Endodermal cell (in vitro differentiated cells): Measurements from ENCODE around the gene AHNAK2. TPM values are rescaled to one million over a fixed set of nuclear protein-coding genes. Genes with fewer than 3 reads are reported as not detected.
A peak's percentile ranks its signal among the peaks of the same experiment; 100 is the strongest.

Experiments used
- DNase-seq: peaks from one replicate; pipeline ENCODE4 v3.0.0-alpha.2; 2017
- H3K27ac ChIP-seq: 2 replicates; pipeline ENCODE4 v1.5.1; 2013; ENCODE audit warnings: mild to moderate bottlenecking, low read depth, low read length, moderate library complexity
- H3K27me3 ChIP-seq: 2 replicates; pipeline ENCODE4 v1.6.1; 2013; ENCODE audit warnings: mild to moderate bottlenecking, low read length, moderate library complexity; ENCODE audit not compliant: insufficient read depth, control insufficient read depth, poor library complexity, severe bottlenecking
- H3K36me3 ChIP-seq: 2 replicates; pipeline ENCODE4 v1.7.0; 2013; ENCODE audit warnings: mild to moderate bottlenecking, low read length, moderate library complexity; ENCODE audit not compliant: control insufficient read depth, insufficient read depth
- H3K4me1 ChIP-seq: one replicate; pipeline ENCODE4 v1.7.0; 2013; ENCODE audit warnings: low read length; ENCODE audit not compliant: control insufficient read depth, insufficient read depth
- H3K4me3 ChIP-seq: 2 replicates; pipeline ENCODE4 v1.5.1; 2013; ENCODE audit warnings: mild to moderate bottlenecking, low read length, moderate library complexity
- H3K9ac ChIP-seq: 2 replicates; pipeline ENCODE4 v1.6.1; 2013; ENCODE audit warnings: mild to moderate bottlenecking, low read length, moderate library complexity; ENCODE audit not compliant: poor library complexity, severe bottlenecking; ENCODE audit errors: extremely low read depth
- H3K9me3 ChIP-seq: 2 replicates; pipeline ENCODE4 v1.6.1; 2013; ENCODE audit warnings: mild to moderate bottlenecking, low read length, moderate library complexity; ENCODE audit not compliant: control insufficient read depth
- H3K27ac Mint-ChIP-seq: 2 replicates; pipeline ENCODE4 v1.8.0; 2020; ENCODE audit warnings: mixed read lengths
- H3K27me3 Mint-ChIP-seq: 2 replicates; pipeline ENCODE4 v1.8.0; 2021; ENCODE audit warnings: mild to moderate bottlenecking, mixed read lengths; ENCODE audit not compliant: insufficient read depth
- H3K36me3 Mint-ChIP-seq: 2 replicates; pipeline ENCODE4 v1.8.0; 2020; ENCODE audit warnings: low read depth, mixed read lengths
- H3K4me1 Mint-ChIP-seq: 2 replicates; pipeline ENCODE4 v1.8.0; 2020; ENCODE audit warnings: mixed read lengths
- H3K4me3 Mint-ChIP-seq: 2 replicates; pipeline ENCODE4 v1.8.0; 2020; ENCODE audit warnings: mild to moderate bottlenecking, moderate library complexity, mixed read lengths
- H3K9me3 Mint-ChIP-seq: 2 replicates; pipeline ENCODE4 v1.8.0; 2020; ENCODE audit warnings: mild to moderate bottlenecking, mixed read lengths
- WGBS, 2 experiments: methylation state at CpG; one replicate each; pipeline versions ENCODE4 v1.1.5 to v1.1.7; 2013; ENCODE audit warnings: missing lambda C conversion rate in 2 of 2, mixed read lengths in 1 of 2; ENCODE audit not compliant: insufficient coverage in 1 of 2, insufficient read length in 1 of 2; 5-methylcytosine and 5-hydroxymethylcytosine counted together
- total RNA-seq, 2 donors: library from RNA; stranded (reverse); fragmentation: NEBNext Ultra II Directional in 1 of 2; extraction: Animal tissue kit (Norgen Biotek cat#: 25700) in 1 of 2; gene quantifications; 2 replicates in 1 of 2; 3 replicates in 1 of 2; pipeline ENCODE4 v1.2.1, GENCODE V29; 2021
- TF ChIP-seq, protein P1 (sequence below): fragments of 200-600 bp; sonication (generic); conservative IDR thresholded peaks from 2 replicates; pipeline ENCODE4 v1.5.0; 2021; ENCODE audit warnings: antibody characterized with exemption, mild to moderate bottlenecking

The AHNAK2 gene
- total RNA-seq, 2 donors from 2014 or later = 0.93 to 2.2 TPM

DNA sequence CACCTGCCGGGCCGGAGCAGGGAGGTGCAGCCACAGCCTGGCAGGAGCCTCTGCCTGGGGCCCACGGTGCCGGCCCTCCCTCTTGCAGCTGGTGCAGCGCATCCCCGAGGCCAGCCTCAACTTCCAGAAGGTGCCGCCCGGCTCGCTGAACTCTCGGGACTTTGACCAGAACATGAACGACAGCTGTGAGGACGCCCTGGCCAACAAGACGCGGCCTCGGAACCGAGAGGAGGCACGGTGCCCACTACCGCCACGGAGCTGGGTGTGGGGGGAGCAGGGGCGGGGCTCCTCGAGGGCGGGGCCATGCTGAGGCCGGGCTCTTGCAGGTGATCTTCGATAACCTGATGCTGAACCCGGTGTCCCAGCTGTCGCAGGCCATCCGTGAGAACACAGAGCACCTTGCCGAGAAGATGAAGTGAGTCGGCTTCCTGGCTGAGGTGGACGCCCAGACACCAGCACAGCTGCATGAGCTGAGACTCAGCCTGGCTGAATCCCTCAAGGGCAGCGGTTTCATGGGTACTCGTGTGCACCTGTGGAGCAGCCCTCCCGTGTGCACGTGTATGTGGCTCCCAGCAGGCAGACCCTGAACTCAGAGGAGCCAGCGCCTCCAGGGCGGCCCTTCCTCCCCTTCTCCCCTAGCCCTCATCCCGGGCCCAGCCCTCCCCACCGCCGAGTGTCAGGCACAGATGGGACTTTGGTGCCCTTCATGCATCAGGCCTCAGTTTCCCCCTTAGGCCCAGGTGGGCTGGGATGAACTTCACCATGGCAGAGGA is 84.6 kb downstream of the AHNAK2 start:
- Mint-ChIP-seq H3K36me3 (no peaks in the 10 kb centered on the region), H3K4me1 (no peaks in the 10 kb centered on the region), H3K9me3 (no peaks in the 10 kb centered on the region), H3K27ac (no peak overlapping the region), H3K27me3 (no peaks in the 10 kb centered on the region), H3K4me3 (no peak overlapping the region)
- 91 to 94% methylated on average over 22 to 39 of the region's 39 CpGs for WGBS, 2 experiments
- DNase-seq = peak; percentile 43
- TF ChIP-seq, protein P1, sequence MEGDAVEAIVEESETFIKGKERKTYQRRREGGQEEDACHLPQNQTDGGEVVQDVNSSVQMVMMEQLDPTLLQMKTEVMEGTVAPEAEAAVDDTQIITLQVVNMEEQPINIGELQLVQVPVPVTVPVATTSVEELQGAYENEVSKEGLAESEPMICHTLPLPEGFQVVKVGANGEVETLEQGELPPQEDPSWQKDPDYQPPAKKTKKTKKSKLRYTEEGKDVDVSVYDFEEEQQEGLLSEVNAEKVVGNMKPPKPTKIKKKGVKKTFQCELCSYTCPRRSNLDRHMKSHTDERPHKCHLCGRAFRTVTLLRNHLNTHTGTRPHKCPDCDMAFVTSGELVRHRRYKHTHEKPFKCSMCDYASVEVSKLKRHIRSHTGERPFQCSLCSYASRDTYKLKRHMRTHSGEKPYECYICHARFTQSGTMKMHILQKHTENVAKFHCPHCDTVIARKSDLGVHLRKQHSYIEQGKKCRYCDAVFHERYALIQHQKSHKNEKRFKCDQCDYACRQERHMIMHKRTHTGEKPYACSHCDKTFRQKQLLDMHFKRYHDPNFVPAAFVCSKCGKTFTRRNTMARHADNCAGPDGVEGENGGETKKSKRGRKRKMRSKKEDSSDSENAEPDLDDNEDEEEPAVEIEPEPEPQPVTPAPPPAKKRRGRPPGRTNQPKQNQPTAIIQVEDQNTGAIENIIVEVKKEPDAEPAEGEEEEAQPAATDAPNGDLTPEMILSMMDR = no peak
- Histone ChIP-seq H3K27ac (no peak overlapping the region), H3K9ac (no peak overlapping the region), H3K4me3 (no peak overlapping the region), H3K4me1 (no peaks in the 10 kb centered on the region), H3K27me3 (no peaks in the 10 kb centered on the region), H3K9me3 (no peaks in the 10 kb centered on the region), H3K36me3 (no peaks in the 10 kb centered on the region)

DNA sequence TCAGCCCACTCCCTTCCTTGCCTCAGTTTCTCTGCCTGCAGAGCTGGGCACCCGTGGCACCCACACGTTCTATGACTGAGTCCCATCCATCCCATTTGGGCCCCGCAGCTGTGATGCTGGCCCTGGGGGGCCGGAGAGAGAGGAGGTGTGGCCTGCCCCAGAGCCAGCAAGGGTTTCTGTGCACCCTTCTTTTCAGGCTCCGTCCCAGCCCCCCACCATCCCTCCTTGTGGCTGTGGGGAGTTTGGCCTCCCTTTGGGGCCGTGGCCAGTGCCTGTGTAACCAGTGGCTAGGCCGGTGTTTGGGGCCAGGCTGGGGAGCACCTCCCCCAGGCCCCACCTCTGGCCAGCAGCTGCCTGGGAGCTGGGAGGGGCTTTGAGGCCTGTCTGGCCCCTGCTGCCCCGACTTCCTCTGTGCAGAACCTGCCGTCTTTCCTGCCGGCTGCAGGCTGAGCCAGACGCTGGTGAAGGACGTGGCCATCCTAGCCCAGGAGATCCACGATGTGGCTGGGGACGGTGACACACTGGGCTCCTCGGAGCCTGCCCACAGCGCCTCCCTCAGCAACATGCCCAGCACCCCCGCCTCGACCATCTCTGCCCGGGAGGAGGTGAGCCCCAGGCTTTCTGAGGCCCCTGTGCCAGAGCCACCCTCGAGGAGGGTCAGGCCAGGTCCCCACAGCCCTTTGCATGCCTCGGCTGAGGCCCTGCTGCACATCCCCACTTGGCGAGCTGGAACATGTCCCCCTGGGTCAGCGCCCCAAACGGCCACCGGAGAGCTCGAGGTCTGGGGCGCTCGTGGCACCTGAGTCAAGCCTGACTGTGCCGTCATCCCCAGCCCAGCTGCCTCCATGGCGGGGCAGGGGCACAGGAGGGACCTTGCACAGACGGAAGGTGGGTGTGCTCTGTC is 85.4 kb downstream of the AHNAK2 start:
- WGBS, 2 experiments = 81 to 89% methylated on average over 18 to 31 of the region's 31 CpGs
- no peak overlapping the region for H3K4me3 Mint-ChIP-seq
- H3K27ac Mint-ChIP-seq = no peak overlapping the region
- no peaks in the 10 kb centered on the region for H3K36me3 Mint-ChIP-seq
- Histone ChIP-seq H3K27me3 (no peaks in the 10 kb centered on the region), H3K36me3 (no peaks in the 10 kb centered on the region), H3K9me3 (no peaks in the 10 kb centered on the region), H3K4me3 (no peak overlapping the region), H3K27ac (no peak overlapping the region), H3K9ac (no peak overlapping the region), H3K4me1 (no peaks in the 10 kb centered on the region)
- no peaks in the 10 kb centered on the region for H3K27me3 Mint-ChIP-seq
- H3K9me3 Mint-ChIP-seq = no peaks in the 10 kb centered on the region
- H3K4me1 Mint-ChIP-seq = no peaks in the 10 kb centered on the region
- DNase-seq = peak; percentile 49
- TF ChIP-seq, protein P1 = no peak

DNA sequence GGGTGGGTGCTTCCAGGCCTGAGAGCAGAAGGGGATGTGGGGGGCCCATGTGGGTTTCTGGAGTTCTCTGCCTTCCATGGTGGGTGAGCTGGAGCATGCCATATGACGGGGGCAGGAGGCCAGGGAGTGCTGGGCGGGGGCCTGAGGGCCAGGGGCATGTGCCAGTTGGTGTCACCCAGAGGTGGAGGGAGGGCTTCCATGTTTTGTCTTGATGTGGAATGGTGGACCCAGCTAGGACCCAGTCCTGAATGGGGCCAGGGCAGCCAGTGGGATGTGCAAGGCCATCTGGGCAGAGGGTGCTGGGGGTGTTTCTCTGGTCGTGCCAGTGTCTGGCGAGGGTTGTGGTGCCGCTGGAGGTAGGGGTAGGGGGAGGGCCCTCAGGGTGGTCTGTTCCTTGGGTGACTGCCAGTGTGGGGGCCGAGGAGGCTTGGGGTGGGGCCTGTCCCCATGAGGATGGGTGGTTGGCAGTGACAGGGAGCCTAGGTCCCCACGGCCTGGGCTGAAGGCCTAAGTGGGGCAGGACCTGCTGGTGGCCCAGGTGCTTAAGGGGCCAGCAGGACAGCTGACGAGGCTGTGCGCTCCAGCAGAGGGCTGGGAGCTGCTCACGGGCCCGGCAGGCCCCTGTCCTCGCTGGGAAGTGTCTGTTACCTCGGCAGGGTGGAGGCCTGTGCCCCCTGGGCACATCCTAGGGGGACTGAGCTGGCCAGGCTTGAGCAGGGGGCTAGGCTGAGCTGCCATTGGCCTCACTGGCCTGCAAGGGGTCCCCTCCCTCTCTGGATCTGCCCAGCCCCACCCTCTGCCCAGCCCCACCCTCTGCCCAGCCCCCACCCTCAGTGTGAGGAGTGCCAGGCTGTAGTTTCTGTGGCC is 86.3 kb downstream of the AHNAK2 start:
- Histone ChIP-seq H3K4me1 (no peaks in the 10 kb centered on the region), H3K9me3 (no peaks in the 10 kb centered on the region), H3K27me3 (no peaks in the 10 kb centered on the region), H3K9ac (no peak overlapping the region), H3K27ac (no peak overlapping the region), H3K36me3 (no peaks in the 10 kb centered on the region), H3K4me3 (no peak overlapping the region)
- Mint-ChIP-seq H3K27ac (no peak overlapping the region), H3K36me3 (no peaks in the 10 kb centered on the region), H3K9me3 (no peaks in the 10 kb centered on the region), H3K4me3 (no peak overlapping the region), H3K4me1 (no peaks in the 10 kb centered on the region), H3K27me3 (no peaks in the 10 kb centered on the region)
- 87 to 91% methylated on average over 7 to 13 of the region's 13 CpGs for WGBS, 2 experiments
- TF ChIP-seq, protein P1 = no peak
- peak; percentile 45 for DNase-seq
